Effector memory CD8-positive, alpha-beta T cell (primary cell): ENCODE data around the gene ERCC6.

ENCODE experiments used
- ATAC-seq: fragments of 150-1000 bp; cut with Tn5 transposase; replicated peaks from 2 replicates; pipeline ENCODE4 v1.10.0; 2021; ENCODE audit warnings: mild to moderate bottlenecking, moderate library complexity
- DNase-seq, 3 experiments: peaks; one replicate each; pipeline ENCODE4 v3.0.0; 2021
- H3K27ac Mint-ChIP-seq, 2 donors: one replicate each; pipeline ENCODE4 v1.8.0; 2022; ENCODE audit warnings: mild to moderate bottlenecking in 2 of 2, mixed read lengths in 2 of 2, moderate library complexity in 2 of 2
- H3K27me3 Mint-ChIP-seq, 2 donors: one replicate each; pipeline ENCODE4 v1.8.0; 2022; ENCODE audit warnings: mixed read lengths in 2 of 2
- H3K36me3 Mint-ChIP-seq: one replicate; pipeline ENCODE4 v1.8.0; 2022; ENCODE audit warnings: mild to moderate bottlenecking, moderate library complexity, mixed read lengths; ENCODE audit not compliant: insufficient read depth
- H3K4me1 Mint-ChIP-seq, 2 donors: one replicate each; pipeline ENCODE4 v1.8.0; 2022; ENCODE audit warnings: low read depth in 2 of 2, mixed read lengths in 2 of 2
- H3K4me3 Mint-ChIP-seq, 2 donors: one replicate each; pipeline ENCODE4 v1.8.0; 2022; ENCODE audit warnings: mild to moderate bottlenecking in 2 of 2, mixed read lengths in 2 of 2, moderate library complexity in 2 of 2
- H3K9me3 Mint-ChIP-seq, 2 donors: one replicate each; pipeline ENCODE4 v1.8.0; 2022; ENCODE audit warnings: mixed read lengths in 2 of 2

Gene ERCC6

DNA sequence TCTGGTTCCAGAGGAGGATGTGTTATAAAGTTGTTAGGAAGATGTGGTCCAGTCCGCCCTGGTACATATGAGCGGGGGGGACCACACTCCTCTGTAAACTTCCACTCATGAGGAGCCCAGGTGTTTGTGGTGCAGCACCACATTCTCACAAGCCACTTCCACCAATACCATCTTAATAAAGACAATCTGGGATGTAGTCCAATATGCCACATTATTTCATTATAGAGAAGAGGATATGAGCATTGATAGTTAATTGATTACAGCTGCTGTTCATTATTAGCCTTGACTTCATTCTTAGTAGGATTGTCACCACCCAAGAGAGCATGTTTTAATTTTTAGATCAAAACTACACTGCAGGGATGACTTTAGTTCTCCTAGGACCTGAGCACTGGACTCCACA is 40.5 kb downstream of the ERCC6 start:
- H3K4me1 Mint-ChIP-seq, result peaks cover 0 to 5% of the 10 kb centered on the region in 2 donors
- H3K27me3 Mint-ChIP-seq, result no peaks in the 10 kb centered on the region
- ATAC-seq, result no peak
- no peak overlapping the region for H3K4me3 Mint-ChIP-seq
- DNase-seq, result no peak
- H3K9me3 Mint-ChIP-seq, result no peaks in the 10 kb centered on the region
- H3K36me3 Mint-ChIP-seq, result peaks cover 14% of the 10 kb centered on the region
- H3K27ac Mint-ChIP-seq, result peak overlapping the region in 1 of 2 donors; percentile 13

GRCh38 chr10:49497358-49497757 is 41.6 kb downstream of the ERCC6 start:
- Mint-ChIP-seq H3K36me3 (peaks cover 14% of the 10 kb centered on the region), H3K4me1 (peaks cover 3 to 10% of the 10 kb centered on the region in 2 donors), H3K27ac (peak overlapping the region in 1 of 2 donors; percentile 47), H3K4me3 (no peak overlapping the region), H3K27me3 (no peaks in the 10 kb centered on the region), H3K9me3 (no peaks in the 10 kb centered on the region)
- ATAC-seq (no peak), DNase-seq (no peak)

GRCh38 chr10:49488056-49488717 is 50.7 kb downstream of the ERCC6 start:
- Mint-ChIP-seq H3K27me3 (no peaks in the 10 kb centered on the region), H3K36me3 (peaks cover 10% of the 10 kb centered on the region), H3K27ac (no peak overlapping the region), H3K4me1 (peaks cover 15 to 22% of the 10 kb centered on the region in 2 donors), H3K4me3 (no peak overlapping the region), H3K9me3 (no peaks in the 10 kb centered on the region)
- DNase-seq, result no peak
- no peak for ATAC-seq

- no peaks in the 10 kb centered on the region for H3K27me3 Mint-ChIP-seq
- ATAC-seq (no peak), DNase-seq (no peak)
- no peaks in the 10 kb centered on the region for H3K9me3 Mint-ChIP-seq
- peaks cover 7 to 13% of the 10 kb centered on the region in 2 donors for H3K4me1 Mint-ChIP-seq
- H3K4me3 Mint-ChIP-seq, result no peak overlapping the region
- H3K27ac Mint-ChIP-seq, result no peak overlapping the region
- H3K36me3 Mint-ChIP-seq, result peaks cover 22% of the 10 kb centered on the region
Observed at GRCh38 chr10:49486738-49487137, 52.2 kb downstream of the ERCC6 start.

GRCh38 chr10:49486009-49486408 is 52.9 kb downstream of the ERCC6 start:
- H3K27me3 Mint-ChIP-seq, result no peaks in the 10 kb centered on the region
- peak overlapping the region; percentile 5 to 17 for H3K27ac Mint-ChIP-seq
- peaks cover 23% of the 10 kb centered on the region for H3K36me3 Mint-ChIP-seq
- H3K9me3 Mint-ChIP-seq, result no peaks in the 10 kb centered on the region
- H3K4me1 Mint-ChIP-seq, result peaks cover 7 to 13% of the 10 kb centered on the region in 2 donors
- DNase-seq (no peak), ATAC-seq (no peak)
- no peak overlapping the region for H3K4me3 Mint-ChIP-seq

- H3K27ac Mint-ChIP-seq, result peak overlapping the region in 1 of 2 donors; percentile 17
- ATAC-seq, result no peak
- H3K36me3 Mint-ChIP-seq, result peaks cover 34% of the 10 kb centered on the region
- H3K9me3 Mint-ChIP-seq, result no peaks in the 10 kb centered on the region
- H3K4me3 Mint-ChIP-seq, result no peak overlapping the region
- no peak for DNase-seq
- no peaks in the 10 kb centered on the region for H3K27me3 Mint-ChIP-seq
- peaks cover 7 to 13% of the 10 kb centered on the region in 2 donors for H3K4me1 Mint-ChIP-seq
Observed at GRCh38 chr10:49484486-49485235, 54.3 kb downstream of the ERCC6 start.

GRCh38 chr10:49478819-49479218 is 60.1 kb downstream of the ERCC6 start:
- DNase-seq, result no peak
- H3K9me3 Mint-ChIP-seq, result no peaks in the 10 kb centered on the region
- H3K27me3 Mint-ChIP-seq, result no peaks in the 10 kb centered on the region
- H3K4me3 Mint-ChIP-seq, result no peak overlapping the region
- ATAC-seq, result no peak
- no peak overlapping the region for H3K27ac Mint-ChIP-seq
- H3K4me1 Mint-ChIP-seq, result peaks cover 0 to 1% of the 10 kb centered on the region in 2 donors
- H3K36me3 Mint-ChIP-seq, result peaks cover 42% of the 10 kb centered on the region

- ATAC-seq (no peak), DNase-seq (no peak)
- Mint-ChIP-seq H3K4me3 (no peak overlapping the region), H3K36me3 (peaks cover 49% of the 10 kb centered on the region), H3K27ac (no peak overlapping the region), H3K4me1 (peaks cover 0 to 1% of the 10 kb centered on the region in 2 donors), H3K9me3 (no peaks in the 10 kb centered on the region), H3K27me3 (no peaks in the 10 kb centered on the region)
Observed at GRCh38 chr10:49474901-49475300, 64.0 kb downstream of the ERCC6 start.

DNA sequence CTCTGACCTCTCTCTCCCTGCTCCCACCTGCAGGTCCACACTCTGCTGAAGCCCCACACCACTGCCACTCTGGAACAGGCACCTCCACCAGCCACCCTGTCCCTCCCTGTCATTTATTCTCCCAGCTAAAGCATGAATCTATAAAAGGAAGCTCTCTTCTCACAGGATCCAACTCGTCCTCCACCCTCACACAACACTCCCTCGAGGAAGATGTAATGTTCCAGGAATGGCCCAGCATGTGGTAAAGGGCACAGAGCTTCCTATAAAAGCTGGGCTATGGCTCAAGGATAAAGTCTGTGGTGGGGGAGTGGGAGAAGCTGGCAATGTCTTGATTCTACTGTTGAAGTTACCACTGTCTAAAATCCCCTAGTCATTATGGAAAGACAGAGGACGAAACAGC is 67.4 kb downstream of the ERCC6 start:
- Mint-ChIP-seq H3K27me3 (no peaks in the 10 kb centered on the region), H3K4me3 (no peak overlapping the region), H3K36me3 (peaks cover 38% of the 10 kb centered on the region), H3K4me1 (no peaks in the 10 kb centered on the region), H3K27ac (no peak overlapping the region), H3K9me3 (no peaks in the 10 kb centered on the region)
- ATAC-seq (no peak), DNase-seq (no peak)

DNA sequence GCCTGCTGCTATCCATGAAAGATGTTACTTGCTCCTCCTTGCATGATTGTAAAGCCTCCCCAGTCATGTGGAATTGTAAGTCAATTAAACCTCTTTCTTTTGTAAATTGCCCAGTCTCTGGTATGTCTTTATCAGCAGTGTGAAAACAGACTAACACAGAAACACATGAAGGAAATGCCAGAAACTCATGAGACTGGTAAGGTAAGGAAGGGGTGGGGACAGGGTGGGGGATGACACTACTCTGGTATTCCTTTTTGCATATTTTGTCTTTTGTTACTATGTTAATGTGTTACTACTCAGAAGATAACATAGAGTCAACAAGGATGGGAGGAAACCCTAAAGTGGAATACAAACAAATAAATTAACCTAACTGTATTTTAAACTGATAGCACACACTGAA is 73.2 kb downstream of the ERCC6 start:
- DNase-seq, result no peak
- ATAC-seq, result no peak
- H3K4me1 Mint-ChIP-seq, result no peaks in the 10 kb centered on the region
- H3K27me3 Mint-ChIP-seq, result no peaks in the 10 kb centered on the region
- H3K27ac Mint-ChIP-seq, result no peak overlapping the region
- H3K9me3 Mint-ChIP-seq, result peaks cover 0 to 8% of the 10 kb centered on the region in 2 donors
- peaks cover 19% of the 10 kb centered on the region for H3K36me3 Mint-ChIP-seq
- no peak overlapping the region for H3K4me3 Mint-ChIP-seq
